Endodermal cell (in vitro differentiated cells): ENCODE data around the gene CRACR2B. TPM values are rescaled to one million over a fixed set of nuclear protein-coding genes. Genes with fewer than 3 reads are reported as not detected.
A peak's percentile ranks its signal among the peaks of the same experiment; 100 is the strongest.

Source experiments
- DNase-seq: peaks from one replicate; pipeline ENCODE4 v3.0.0-alpha.2; 2017
- H3K27ac ChIP-seq: 2 replicates; pipeline ENCODE4 v1.5.1; 2013; ENCODE audit warnings: mild to moderate bottlenecking, low read depth, low read length, moderate library complexity
- H3K27me3 ChIP-seq: 2 replicates; pipeline ENCODE4 v1.6.1; 2013; ENCODE audit warnings: mild to moderate bottlenecking, low read length, moderate library complexity; ENCODE audit not compliant: insufficient read depth, control insufficient read depth, poor library complexity, severe bottlenecking
- H3K36me3 ChIP-seq: 2 replicates; pipeline ENCODE4 v1.7.0; 2013; ENCODE audit warnings: mild to moderate bottlenecking, low read length, moderate library complexity; ENCODE audit not compliant: control insufficient read depth, insufficient read depth
- H3K4me1 ChIP-seq: one replicate; pipeline ENCODE4 v1.7.0; 2013; ENCODE audit warnings: low read length; ENCODE audit not compliant: control insufficient read depth, insufficient read depth
- H3K4me3 ChIP-seq: 2 replicates; pipeline ENCODE4 v1.5.1; 2013; ENCODE audit warnings: mild to moderate bottlenecking, low read length, moderate library complexity
- H3K9ac ChIP-seq: 2 replicates; pipeline ENCODE4 v1.6.1; 2013; ENCODE audit warnings: mild to moderate bottlenecking, low read length, moderate library complexity; ENCODE audit not compliant: poor library complexity, severe bottlenecking; ENCODE audit errors: extremely low read depth
- H3K9me3 ChIP-seq: 2 replicates; pipeline ENCODE4 v1.6.1; 2013; ENCODE audit warnings: mild to moderate bottlenecking, low read length, moderate library complexity; ENCODE audit not compliant: control insufficient read depth
- H3K27ac Mint-ChIP-seq: 2 replicates; pipeline ENCODE4 v1.8.0; 2020; ENCODE audit warnings: mixed read lengths
- H3K27me3 Mint-ChIP-seq: 2 replicates; pipeline ENCODE4 v1.8.0; 2021; ENCODE audit warnings: mild to moderate bottlenecking, mixed read lengths; ENCODE audit not compliant: insufficient read depth
- H3K36me3 Mint-ChIP-seq: 2 replicates; pipeline ENCODE4 v1.8.0; 2020; ENCODE audit warnings: low read depth, mixed read lengths
- H3K4me1 Mint-ChIP-seq: 2 replicates; pipeline ENCODE4 v1.8.0; 2020; ENCODE audit warnings: mixed read lengths
- H3K4me3 Mint-ChIP-seq: 2 replicates; pipeline ENCODE4 v1.8.0; 2020; ENCODE audit warnings: mild to moderate bottlenecking, moderate library complexity, mixed read lengths
- H3K9me3 Mint-ChIP-seq: 2 replicates; pipeline ENCODE4 v1.8.0; 2020; ENCODE audit warnings: mild to moderate bottlenecking, mixed read lengths
- WGBS, 2 experiments: methylation state at CpG; one replicate each; pipeline versions ENCODE4 v1.1.5 to v1.1.7; 2013; ENCODE audit warnings: missing lambda C conversion rate in 2 of 2, mixed read lengths in 1 of 2; ENCODE audit not compliant: insufficient coverage in 1 of 2, insufficient read length in 1 of 2; 5-methylcytosine and 5-hydroxymethylcytosine counted together
- total RNA-seq, 2 donors: library from RNA; stranded (reverse); fragmentation: NEBNext Ultra II Directional in 1 of 2; extraction: Animal tissue kit (Norgen Biotek cat#: 25700) in 1 of 2; gene quantifications; 2 replicates in 1 of 2; 3 replicates in 1 of 2; pipeline ENCODE4 v1.2.1, GENCODE V29; 2021
- TF ChIP-seq, protein P1 (sequence below): fragments of 200-600 bp; sonication (generic); conservative IDR thresholded peaks from 2 replicates; pipeline ENCODE4 v1.5.0; 2021; ENCODE audit warnings: antibody characterized with exemption, mild to moderate bottlenecking

Gene CRACR2B
- total RNA-seq, 2 donors from 2014 or later: 22.3 to 28.1 TPM

DNA sequence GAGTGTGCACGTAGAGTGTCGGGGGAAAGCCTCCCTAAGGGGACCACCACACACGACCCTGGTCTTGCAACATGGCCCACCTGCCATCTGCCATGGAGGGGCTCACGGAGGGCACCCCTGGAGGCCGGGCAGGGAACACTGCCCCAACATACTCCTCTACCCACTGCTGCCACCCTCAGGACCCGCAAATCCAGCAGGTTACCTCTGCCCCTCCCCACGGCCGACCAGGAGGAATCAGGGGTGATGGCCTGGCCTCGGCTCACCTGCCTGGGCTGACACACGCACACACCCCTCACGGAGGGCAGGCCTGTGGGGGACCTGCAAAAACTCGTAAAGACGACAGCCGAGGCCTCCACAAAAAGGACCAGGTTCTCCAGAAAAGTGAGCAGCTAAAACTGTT is 52.7 kb downstream of the CRACR2B start:
- no peak overlapping the region for H3K9ac ChIP-seq
- WGBS, 2 experiments: 92 to 93% methylated on average over 7 to 14 of the region's 14 CpGs
- H3K36me3 ChIP-seq: peaks cover 18% of the 10 kb centered on the region
- no peak for DNase-seq
- H3K9me3 ChIP-seq: no peaks in the 10 kb centered on the region
- Mint-ChIP-seq H3K27ac (no peak overlapping the region), H3K9me3 (no peaks in the 10 kb centered on the region), H3K4me3 (no peak overlapping the region), H3K4me1 (no peaks in the 10 kb centered on the region), H3K27me3 (no peaks in the 10 kb centered on the region), H3K36me3 (peaks cover 48% of the 10 kb centered on the region)
- H3K27me3 ChIP-seq: no peaks in the 10 kb centered on the region
- no peaks in the 10 kb centered on the region for H3K4me1 ChIP-seq
- TF ChIP-seq, protein P1, sequence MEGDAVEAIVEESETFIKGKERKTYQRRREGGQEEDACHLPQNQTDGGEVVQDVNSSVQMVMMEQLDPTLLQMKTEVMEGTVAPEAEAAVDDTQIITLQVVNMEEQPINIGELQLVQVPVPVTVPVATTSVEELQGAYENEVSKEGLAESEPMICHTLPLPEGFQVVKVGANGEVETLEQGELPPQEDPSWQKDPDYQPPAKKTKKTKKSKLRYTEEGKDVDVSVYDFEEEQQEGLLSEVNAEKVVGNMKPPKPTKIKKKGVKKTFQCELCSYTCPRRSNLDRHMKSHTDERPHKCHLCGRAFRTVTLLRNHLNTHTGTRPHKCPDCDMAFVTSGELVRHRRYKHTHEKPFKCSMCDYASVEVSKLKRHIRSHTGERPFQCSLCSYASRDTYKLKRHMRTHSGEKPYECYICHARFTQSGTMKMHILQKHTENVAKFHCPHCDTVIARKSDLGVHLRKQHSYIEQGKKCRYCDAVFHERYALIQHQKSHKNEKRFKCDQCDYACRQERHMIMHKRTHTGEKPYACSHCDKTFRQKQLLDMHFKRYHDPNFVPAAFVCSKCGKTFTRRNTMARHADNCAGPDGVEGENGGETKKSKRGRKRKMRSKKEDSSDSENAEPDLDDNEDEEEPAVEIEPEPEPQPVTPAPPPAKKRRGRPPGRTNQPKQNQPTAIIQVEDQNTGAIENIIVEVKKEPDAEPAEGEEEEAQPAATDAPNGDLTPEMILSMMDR: peak; percentile 36
- no peak overlapping the region for H3K27ac ChIP-seq
- no peak overlapping the region for H3K4me3 ChIP-seq

Other genes starting within 250 kb of the CRACR2B start
- 10 to 100 TPM in 1 of 2 donors, 1 to 10 TPM in 1; 9.3 to 16.8 TPM for gene IRF7, start 212.0 kb upstream of the CRACR2B start, total RNA-seq
- gene CDHR5, start 203.0 kb upstream of the CRACR2B start, total RNA-seq: under 1 TPM; 0.13 to 0.27 TPM
- 1 to 10 TPM; 3.9 to 6.1 TPM for gene SCT, start 200.7 kb upstream of the CRACR2B start, total RNA-seq
- 1 to 10 TPM; 1.8 to 2.7 TPM for gene DRD4, start 190.7 kb upstream of the CRACR2B start, total RNA-seq
- 10 to 100 TPM; 44.1 to 51.9 TPM for gene DEAF1, start 132.7 kb upstream of the CRACR2B start, total RNA-seq
- 10 to 100 TPM; 13.2 to 19.1 TPM for gene TMEM80, start 132.1 kb upstream of the CRACR2B start, total RNA-seq
- 10 to 100 TPM; 26.2 to 28.0 TPM for gene EPS8L2, start 121.7 kb upstream of the CRACR2B start, total RNA-seq
- 100 to 1,000 TPM; 177 to 221 TPM for gene TALDO1, start 80.5 kb upstream of the CRACR2B start, total RNA-seq
- 10 to 100 TPM; 57.2 to 63.2 TPM for gene GATD1, start 50.4 kb upstream of the CRACR2B start, total RNA-seq
- not detected for gene CEND1, start 37.8 kb upstream of the CRACR2B start, total RNA-seq
- 10 to 100 TPM; 46.5 to 56.2 TPM for gene SLC25A22, start 29.6 kb upstream of the CRACR2B start, total RNA-seq
- gene PIDD1, start 22.7 kb upstream of the CRACR2B start, total RNA-seq: 10 to 100 TPM; 39.9 to 48.8 TPM
- gene RPLP2, start 18.0 kb upstream of the CRACR2B start, total RNA-seq: 1,000 to 10,000 TPM; 1,966 to 2,020 TPM
- gene PNPLA2, start 9.0 kb upstream of the CRACR2B start, total RNA-seq: 10 to 100 TPM; 77.0 to 77.6 TPM
- gene CD151, start 5.0 kb downstream of the CRACR2B start, total RNA-seq: 100 to 1,000 TPM; 139 to 165 TPM
- gene POLR2L, start 14.6 kb downstream of the CRACR2B start, total RNA-seq: 100 to 1,000 TPM; 139 to 148 TPM
- gene TSPAN4, start 14.9 kb downstream of the CRACR2B start, total RNA-seq: 10 to 100 TPM; 56.8 to 71.1 TPM
- gene CHID1, start 82.9 kb downstream of the CRACR2B start, total RNA-seq: 10 to 100 TPM; 82.0 to 83.5 TPM
- 10 to 100 TPM; 79.4 to 97.7 TPM for gene AP2A2, start 98.0 kb downstream of the CRACR2B start, total RNA-seq
- under 1 TPM; 0.26 to 0.40 TPM for gene MUC6, start 208.8 kb downstream of the CRACR2B start, total RNA-seq
- not detected for gene MUC2, start 247.0 kb downstream of the CRACR2B start, total RNA-seq